KMS-11 (cell line): ENCODE results near the gene FOXI2.

Source experiments
- H2AFZ ChIP-seq: fragments of 200-600 bp; sonication (generic); 2 replicates; pipeline ENCODE4 v1.6.1; 2016; ENCODE audit warnings: antibody characterized with exemption, mixed run types, low read depth
- H3K27ac ChIP-seq: fragments of 200-600 bp; sonication (generic); 2 replicates; pipeline ENCODE4 v1.6.1; 2016; ENCODE audit warnings: mild to moderate bottlenecking, mixed run types
- H3K27me3 ChIP-seq: fragments of 200-600 bp; sonication (generic); 2 replicates; pipeline ENCODE4 v1.6.1; 2017; ENCODE audit warnings: mild to moderate bottlenecking, low read depth, mixed run types, moderate library complexity; ENCODE audit not compliant: insufficient read depth
- H3K36me3 ChIP-seq: fragments of 200-600 bp; sonication (generic); 2 replicates; pipeline ENCODE4 v1.6.1; 2017; ENCODE audit warnings: mild to moderate bottlenecking, mixed run types; ENCODE audit not compliant: insufficient read depth
- H3K4me1 ChIP-seq: fragments of 200-600 bp; sonication (generic); 2 replicates; pipeline ENCODE4 v1.6.1; 2016; ENCODE audit warnings: mild to moderate bottlenecking, low read depth, mixed run types; ENCODE audit not compliant: poor library complexity, severe bottlenecking
- H3K4me2 ChIP-seq: fragments of 200-600 bp; sonication (generic); 2 replicates; pipeline ENCODE4 v1.7.0; 2016; ENCODE audit warnings: mild to moderate bottlenecking, mixed run types
- H3K4me3 ChIP-seq: fragments of 200-600 bp; sonication (generic); IDR thresholded peaks from 2 replicates; pipeline ENCODE4 v1.6.1; 2017; ENCODE audit warnings: low read depth, low read length, mixed read lengths; ENCODE audit not compliant: insufficient read depth
- H3K79me2 ChIP-seq: fragments of 200-600 bp; sonication (generic); 2 replicates; pipeline ENCODE4 v1.6.1; 2016; ENCODE audit warnings: low read depth, mixed run types; ENCODE audit not compliant: insufficient read depth
- H3K9ac ChIP-seq: fragments of 200-600 bp; sonication (generic); 2 replicates; pipeline ENCODE4 v1.6.1; 2016; ENCODE audit warnings: mild to moderate bottlenecking, mixed run types
- H4K20me1 ChIP-seq: fragments of 200-600 bp; sonication (generic); 2 replicates; pipeline ENCODE4 v1.6.1; 2016; ENCODE audit warnings: mild to moderate bottlenecking, mixed run types; ENCODE audit not compliant: insufficient read depth
- TF ChIP-seq, protein P1 (sequence below): fragments of 200-600 bp; sonication (generic); conservative IDR thresholded peaks from 2 replicates; pipeline ENCODE4 v1.6.1; 2017; ENCODE audit warnings: low read depth, mild to moderate bottlenecking, antibody characterized with exemption, low read length, moderate library complexity, mixed read lengths

Gene FOXI2

DNA sequence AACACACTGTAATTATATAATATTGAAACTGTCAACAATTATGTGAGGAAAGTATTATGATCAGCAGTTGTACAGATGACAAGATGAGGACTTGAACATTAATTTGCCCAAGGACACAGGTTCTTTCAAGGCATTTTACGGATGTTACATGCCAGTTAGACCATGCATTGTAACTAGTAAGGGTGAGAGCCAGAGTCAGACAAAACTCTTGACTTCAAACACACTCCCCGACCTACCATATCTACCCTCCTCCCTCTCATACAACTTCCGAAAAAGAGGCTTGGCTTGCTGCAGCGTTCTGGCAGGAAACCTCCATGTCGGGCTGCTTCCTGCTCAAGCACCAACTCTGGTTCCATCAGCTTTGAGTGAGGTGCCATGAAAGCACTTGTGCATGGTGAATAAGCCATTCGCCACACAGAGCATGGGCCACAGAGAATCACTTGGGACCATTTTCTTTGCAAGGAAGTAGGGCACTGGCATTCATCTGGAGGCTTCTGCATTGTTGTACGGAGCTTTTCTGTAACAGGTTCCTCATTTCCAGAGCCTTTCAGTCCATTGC lies 53.2 kb downstream of the FOXI2 start:
- Histone ChIP-seq H3K4me3 (no peak overlapping the region), H2AFZ (no peak overlapping the region), H3K27ac (no peak overlapping the region), H3K79me2 (no peaks in the 10 kb centered on the region), H4K20me1 (no peaks in the 10 kb centered on the region), H3K27me3 (no peaks in the 10 kb centered on the region), H3K4me1 (no peaks in the 10 kb centered on the region), H3K36me3 (no peaks in the 10 kb centered on the region), H3K4me2 (no peak overlapping the region), H3K9ac (no peak overlapping the region)
- TF ChIP-seq, protein P1, sequence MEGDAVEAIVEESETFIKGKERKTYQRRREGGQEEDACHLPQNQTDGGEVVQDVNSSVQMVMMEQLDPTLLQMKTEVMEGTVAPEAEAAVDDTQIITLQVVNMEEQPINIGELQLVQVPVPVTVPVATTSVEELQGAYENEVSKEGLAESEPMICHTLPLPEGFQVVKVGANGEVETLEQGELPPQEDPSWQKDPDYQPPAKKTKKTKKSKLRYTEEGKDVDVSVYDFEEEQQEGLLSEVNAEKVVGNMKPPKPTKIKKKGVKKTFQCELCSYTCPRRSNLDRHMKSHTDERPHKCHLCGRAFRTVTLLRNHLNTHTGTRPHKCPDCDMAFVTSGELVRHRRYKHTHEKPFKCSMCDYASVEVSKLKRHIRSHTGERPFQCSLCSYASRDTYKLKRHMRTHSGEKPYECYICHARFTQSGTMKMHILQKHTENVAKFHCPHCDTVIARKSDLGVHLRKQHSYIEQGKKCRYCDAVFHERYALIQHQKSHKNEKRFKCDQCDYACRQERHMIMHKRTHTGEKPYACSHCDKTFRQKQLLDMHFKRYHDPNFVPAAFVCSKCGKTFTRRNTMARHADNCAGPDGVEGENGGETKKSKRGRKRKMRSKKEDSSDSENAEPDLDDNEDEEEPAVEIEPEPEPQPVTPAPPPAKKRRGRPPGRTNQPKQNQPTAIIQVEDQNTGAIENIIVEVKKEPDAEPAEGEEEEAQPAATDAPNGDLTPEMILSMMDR = no peak
